Stomach (tissue), 9 donors: Measurements from ENCODE around the gene POLR2L. TPM values are rescaled to one million over a fixed set of nuclear protein-coding genes. Genes with fewer than 3 reads are reported as not detected.

Experiments
- DNase-seq, 2 donors: peaks; one replicate each; pipeline versions ENCODE4 v3.0.0 to v3.0.0-alpha.2; 2013 to 2019
- H3K27ac ChIP-seq, 5 donors: fragments of 200-600 bp in 4 of 5; sonication (generic) in 4 of 5; one replicate each; pipeline ENCODE4 v1.5.1; 2013 to 2019; ENCODE audit warnings: mild to moderate bottlenecking in 1 of 5, moderate library complexity in 1 of 5
- H3K27me3 ChIP-seq, 3 donors: fragments of 200-600 bp; sonication (generic); one replicate each; pipeline ENCODE4 v1.5.1; 2017 to 2019; ENCODE audit warnings: mixed run types in 1 of 3
- H3K36me3 ChIP-seq, 4 donors: fragments of 200-600 bp; sonication (generic); 1 replicate in 3 of 4; 2 replicates in 1 of 4; pipeline ENCODE4 v1.5.1; 2016 to 2019
- H3K4me1 ChIP-seq, 4 donors: fragments of 200-600 bp; sonication (generic); one replicate each; pipeline ENCODE4 v1.5.1; 2016 to 2019
- H3K4me3 ChIP-seq, 4 donors: fragments of 200-600 bp; sonication (generic) in 3 of 4; one replicate each; pipeline ENCODE4 v1.5.1; 2016 to 2019; ENCODE audit warnings: mild to moderate bottlenecking in 1 of 4
- H3K9me3 ChIP-seq, 4 donors: fragments of 200-600 bp; sonication (generic); one replicate each; pipeline ENCODE4 v1.5.1; 2016 to 2019
- EP300 ChIP-seq: sonication (generic); formaldehyde crosslinking; IDR thresholded peaks from one replicate; pipeline ENCODE4 v1.6.1; 2017; ENCODE audit warnings: antibody characterized with exemption
- POLR2A ChIP-seq, 4 donors: fragments of 450-650 bp; IDR thresholded peaks; one replicate each; pipeline ENCODE4 v1.6.1; 2016; ENCODE audit warnings: antibody characterized with exemption in 4 of 4, control low read depth in 2 of 4, mild to moderate bottlenecking in 1 of 4, moderate library complexity in 1 of 4
- POLR2AphosphoS5 ChIP-seq, 3 donors: sonication (generic); formaldehyde crosslinking; IDR thresholded peaks; one replicate each; pipeline ENCODE4 v1.6.1; 2016; ENCODE audit warnings: antibody characterized with exemption in 3 of 3
- WGBS, 5 donors: extraction: QIAGEN DNeasy Blood & Tissue Kit in 3 of 5; methylation state at CpG; one replicate each; pipeline versions ENCODE4 v1.1.5 to v1.1.7; 2013 to 2018; 5-methylcytosine and 5-hydroxymethylcytosine counted together
- intact Hi-C: fragments of 100-400 bp; cut with DNase I; formaldehyde crosslinking; loops from one replicate; pipeline ENCODE4 v1.15.1; 2023; ENCODE audit warnings: low total_unique reads
- polyA plus RNA-seq, 3 donors: library from polyadenylated mRNA; stranded (reverse); fragments of 200-250 nt; gene quantifications; one replicate each; pipeline ENCODE4 v1.2.3, GENCODE V29; 2013
- total RNA-seq, 5 donors: library from RNA; depleted of rRNA; stranded (reverse); fragments of >200 nt; gene quantifications; one replicate each; pipeline versions ENCODE4 v1.1.0 to v1.2.3, GENCODE V29; 2014 to 2016
- TF ChIP-seq, protein P1 (sequence below), 7 experiments: fragments of 450-650 bp in 4 of 7; fragments of 200-600 bp in 3 of 7; sonication (generic) in 3 of 7; IDR thresholded peaks; one replicate each; pipeline ENCODE4 v1.5.1; 2016 to 2019; ENCODE audit warnings: antibody characterized with exemption in 7 of 7, control low read depth in 2 of 7, mild to moderate bottlenecking in 1 of 7
- donor health status: healthy with polysubstance abuse.
- donor health status: Bipolar disorder and iron deficiency.
- donor health status: healthy.

POLR2L gene
- total and polyA plus RNA-seq, 8 donors: 13.8 to 407 (median 110) TPM

- WGBS, 5 donors: 51 to 76% (median 62%) methylated on average over 10 to 14 of the region's 14 CpGs
- H3K9me3 ChIP-seq: no peaks in the 10 kb centered on the region
- no peak overlapping the region for H3K27ac ChIP-seq
Measured at GRCh38 chr11:861105-861479, 18.8 kb upstream of the POLR2L start.

DNA sequence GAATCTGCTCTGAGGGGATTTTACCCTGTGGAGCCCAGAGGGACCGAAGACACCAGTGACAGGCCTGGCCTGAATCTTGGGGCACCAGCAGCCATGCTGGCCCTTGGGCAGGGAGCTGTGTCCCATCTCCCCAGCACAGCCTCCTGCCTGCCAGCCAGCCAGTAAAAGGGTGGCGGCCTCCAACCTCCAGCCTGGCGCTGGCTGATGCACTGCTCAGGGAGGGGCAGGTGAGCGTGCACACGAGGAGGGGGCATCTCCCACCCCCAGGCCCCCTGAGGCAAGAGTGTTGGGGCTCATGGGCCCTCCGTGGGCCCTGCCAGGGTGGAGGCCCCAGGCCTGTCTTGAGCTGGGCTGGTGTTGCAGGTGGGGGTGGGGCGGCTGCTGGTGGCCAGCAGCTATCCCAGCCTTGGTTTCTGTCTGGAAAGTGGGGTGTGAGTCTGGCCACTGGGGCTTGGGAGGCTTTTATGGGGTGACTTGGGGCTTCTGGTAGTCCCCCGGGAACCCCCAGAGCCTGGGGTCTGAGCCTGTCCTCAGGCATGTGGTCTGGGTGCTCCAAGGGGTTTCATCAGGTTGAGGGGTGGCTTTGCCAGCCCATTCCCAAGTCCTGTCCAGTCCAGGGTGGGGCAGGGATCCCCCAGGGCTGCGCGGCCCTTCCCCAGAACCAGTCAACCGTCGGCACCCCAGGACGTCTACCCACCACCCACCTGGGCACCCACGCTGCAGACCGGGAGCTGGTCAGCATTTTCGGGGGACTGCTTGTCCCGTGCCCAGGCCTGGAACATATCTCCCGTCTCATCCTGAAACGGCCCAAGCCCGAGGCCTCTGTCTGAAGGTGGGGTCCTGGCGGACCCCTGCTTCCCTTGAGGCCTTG, 18.1 kb upstream of the POLR2L start:
- TF ChIP-seq, protein P1, sequence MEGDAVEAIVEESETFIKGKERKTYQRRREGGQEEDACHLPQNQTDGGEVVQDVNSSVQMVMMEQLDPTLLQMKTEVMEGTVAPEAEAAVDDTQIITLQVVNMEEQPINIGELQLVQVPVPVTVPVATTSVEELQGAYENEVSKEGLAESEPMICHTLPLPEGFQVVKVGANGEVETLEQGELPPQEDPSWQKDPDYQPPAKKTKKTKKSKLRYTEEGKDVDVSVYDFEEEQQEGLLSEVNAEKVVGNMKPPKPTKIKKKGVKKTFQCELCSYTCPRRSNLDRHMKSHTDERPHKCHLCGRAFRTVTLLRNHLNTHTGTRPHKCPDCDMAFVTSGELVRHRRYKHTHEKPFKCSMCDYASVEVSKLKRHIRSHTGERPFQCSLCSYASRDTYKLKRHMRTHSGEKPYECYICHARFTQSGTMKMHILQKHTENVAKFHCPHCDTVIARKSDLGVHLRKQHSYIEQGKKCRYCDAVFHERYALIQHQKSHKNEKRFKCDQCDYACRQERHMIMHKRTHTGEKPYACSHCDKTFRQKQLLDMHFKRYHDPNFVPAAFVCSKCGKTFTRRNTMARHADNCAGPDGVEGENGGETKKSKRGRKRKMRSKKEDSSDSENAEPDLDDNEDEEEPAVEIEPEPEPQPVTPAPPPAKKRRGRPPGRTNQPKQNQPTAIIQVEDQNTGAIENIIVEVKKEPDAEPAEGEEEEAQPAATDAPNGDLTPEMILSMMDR (IDR thresholded peaks at IDR 0.05): no peak
- TF ChIP-seq POLR2A (IDR thresholded peaks at IDR 0.05) (no peak), POLR2AphosphoS5 (IDR thresholded peaks at IDR 0.05) (no peak)
- Histone ChIP-seq H3K27ac (peak overlapping the region in 3 of 5 donors; percentile 10 to 58 (median 46)), H3K36me3 (peaks cover 0 to 32% (median 29%) of the 10 kb centered on the region in 4 donors), H3K27me3 (no peaks in the 10 kb centered on the region), H3K4me3 (peak overlapping the region in 1 of 4 donors; percentile 27), H3K9me3 (no peaks in the 10 kb centered on the region), H3K4me1 (peaks cover 11 to 40% (median 31%) of the 10 kb centered on the region in 4 donors)
- DNase-seq: no peak
- intact Hi-C loops: no loop called here
- 71 to 77% (median 73%) methylated on average over 5 to 21 of the region's 21 CpGs for WGBS, 5 donors

More at GRCh38 chr11:861105-861479, 18.8 kb upstream of the POLR2L start:
- no peaks in the 10 kb centered on the region for H3K27me3 ChIP-seq
- peaks cover 0 to 38% (median 36%) of the 10 kb centered on the region in 4 donors for H3K36me3 ChIP-seq
- TF ChIP-seq EP300: no peak
- TF ChIP-seq, protein P1 (IDR thresholded peaks at IDR 0.05): no peak
- no peak for TF ChIP-seq POLR2AphosphoS5 (IDR thresholded peaks at IDR 0.05)
- TF ChIP-seq POLR2A (IDR thresholded peaks at IDR 0.05): no peak
- peaks cover 11 to 40% (median 31%) of the 10 kb centered on the region in 4 donors for H3K4me1 ChIP-seq
- intact Hi-C loops: no loop called here
- H3K4me3 ChIP-seq: no peak overlapping the region
- no peak for DNase-seq

DNA sequence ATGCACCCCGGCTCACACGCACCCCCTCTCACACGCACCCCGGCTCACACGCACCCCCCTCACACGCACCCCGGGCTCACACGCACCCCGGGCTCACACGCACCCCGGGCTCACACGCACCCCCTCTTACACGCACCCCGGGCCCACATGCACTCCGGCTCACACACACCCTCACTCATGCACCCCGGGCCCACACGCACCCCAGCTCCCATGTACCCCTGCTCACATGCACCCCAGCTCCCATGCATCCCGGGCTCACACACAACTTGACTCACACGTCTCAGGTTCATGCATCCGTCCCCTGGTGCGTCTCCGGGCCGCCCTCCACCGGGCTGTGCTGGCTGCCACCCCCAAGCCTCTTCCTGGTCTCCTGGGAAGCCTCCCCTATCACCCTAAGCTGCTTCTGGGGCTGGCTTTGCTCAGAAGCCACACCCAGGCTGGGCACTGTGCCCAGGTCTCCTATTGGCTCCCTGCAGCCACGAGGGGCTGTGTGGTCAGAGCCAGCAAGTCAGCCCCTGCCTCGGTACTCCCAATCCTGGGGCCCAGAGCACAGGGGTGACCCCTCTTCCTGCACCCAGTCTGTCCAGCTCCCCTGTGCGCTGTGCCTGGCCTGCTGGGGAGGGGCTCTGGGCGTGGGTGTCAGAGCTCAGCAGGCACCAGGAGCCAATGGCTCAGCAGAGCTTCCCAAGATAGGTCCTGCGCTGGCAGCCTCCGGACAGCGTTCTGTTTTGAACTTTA, 17.2 kb upstream of the POLR2L start:
- Histone ChIP-seq H3K4me1 (peaks cover 11 to 40% (median 33%) of the 10 kb centered on the region in 4 donors), H3K27ac (peak overlapping the region in 3 of 5 donors; percentile 10 to 58 (median 46)), H3K36me3 (peaks cover 0 to 23% (median 21%) of the 10 kb centered on the region in 4 donors), H3K9me3 (no peaks in the 10 kb centered on the region), H3K4me3 (peak overlapping the region; percentile 18 to 27 (median 23)), H3K27me3 (no peaks in the 10 kb centered on the region)
- intact Hi-C loops: no loop called here
- peak; percentile 84 to 97 for DNase-seq
- 24 to 44% (median 33%) methylated on average over 13 to 31 of the region's 31 CpGs for WGBS, 5 donors
- no peak for TF ChIP-seq POLR2A (IDR thresholded peaks at IDR 0.05)
- TF ChIP-seq, protein P1 (IDR thresholded peaks at IDR 0.05): no peak
- no peak for TF ChIP-seq EP300
- no peak for TF ChIP-seq POLR2AphosphoS5 (IDR thresholded peaks at IDR 0.05)

DNA sequence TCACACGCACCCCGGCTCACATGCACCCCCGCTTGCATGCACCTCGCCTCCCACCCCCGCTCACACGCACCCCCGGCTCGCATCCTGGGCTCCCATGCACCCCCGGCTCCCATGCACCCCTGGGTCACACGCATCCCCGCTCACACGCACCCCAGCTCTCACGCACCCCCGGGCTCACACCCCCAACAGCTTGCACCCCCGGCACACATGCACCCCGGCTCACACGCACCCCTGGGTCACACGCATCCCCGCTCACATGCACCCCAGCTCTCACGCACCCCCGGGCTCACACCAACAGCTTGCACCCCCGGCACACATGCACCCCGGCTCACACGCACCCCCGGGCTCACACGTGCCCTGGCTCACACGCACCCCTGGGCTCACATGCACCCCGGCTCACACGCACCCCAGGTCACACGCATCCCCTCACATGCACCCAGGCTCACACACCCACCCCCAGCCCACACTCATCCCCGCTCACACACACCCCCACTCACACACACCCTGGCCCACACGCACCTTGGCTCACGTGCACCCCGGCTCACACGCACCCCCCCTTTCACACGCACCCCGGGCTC, 16.5 kb upstream of the POLR2L start:
- H3K9me3 ChIP-seq: no peaks in the 10 kb centered on the region
- DNase-seq: no peak
- H3K27me3 ChIP-seq: no peaks in the 10 kb centered on the region
- H3K36me3 ChIP-seq: peaks cover 0 to 18% (median 14%) of the 10 kb centered on the region in 4 donors
- no peak overlapping the region for H3K27ac ChIP-seq
- TF ChIP-seq EP300 (no peak), POLR2AphosphoS5 (IDR thresholded peaks at IDR 0.05) (no peak), POLR2A (IDR thresholded peaks at IDR 0.05) (no peak)
- TF ChIP-seq, protein P1 (IDR thresholded peaks at IDR 0.05): no peak
- H3K4me3 ChIP-seq: no peak overlapping the region
- H3K4me1 ChIP-seq: peaks cover 11 to 40% (median 33%) of the 10 kb centered on the region in 4 donors
- intact Hi-C loops: no loop called here
- WGBS, 5 donors: 80 to 87% (median 84%) methylated on average over 27 to 37 of the region's 37 CpGs
